HG03575 (cell line): ENCODE results near the gene RPS6KA2.
"Not testable (repeated sequence)": the region's sequence is repeated elsewhere in the genome, so short reads cannot be mapped to it uniquely, and the experiment has no call there.

Experiments
- ATAC-seq: cut with Tn5 transposase; IDR thresholded peaks from one replicate; pipeline ENCODE4 v1.9.1; 2021; ENCODE audit not compliant: unreplicated experiment, insufficient number of reproducible peaks, low FRiP score; ENCODE audit errors: extremely low read depth

The RPS6KA2 gene

GRCh38 chr6:166362427-166362826, 264.6 kb downstream of the RPS6KA2 start:
- not testable (repeated sequence) for ATAC-seq

- ATAC-seq: no peak
These were observed 266.0 kb downstream of the RPS6KA2 start for GRCh38 chr6:166361077-166361429.

DNA sequence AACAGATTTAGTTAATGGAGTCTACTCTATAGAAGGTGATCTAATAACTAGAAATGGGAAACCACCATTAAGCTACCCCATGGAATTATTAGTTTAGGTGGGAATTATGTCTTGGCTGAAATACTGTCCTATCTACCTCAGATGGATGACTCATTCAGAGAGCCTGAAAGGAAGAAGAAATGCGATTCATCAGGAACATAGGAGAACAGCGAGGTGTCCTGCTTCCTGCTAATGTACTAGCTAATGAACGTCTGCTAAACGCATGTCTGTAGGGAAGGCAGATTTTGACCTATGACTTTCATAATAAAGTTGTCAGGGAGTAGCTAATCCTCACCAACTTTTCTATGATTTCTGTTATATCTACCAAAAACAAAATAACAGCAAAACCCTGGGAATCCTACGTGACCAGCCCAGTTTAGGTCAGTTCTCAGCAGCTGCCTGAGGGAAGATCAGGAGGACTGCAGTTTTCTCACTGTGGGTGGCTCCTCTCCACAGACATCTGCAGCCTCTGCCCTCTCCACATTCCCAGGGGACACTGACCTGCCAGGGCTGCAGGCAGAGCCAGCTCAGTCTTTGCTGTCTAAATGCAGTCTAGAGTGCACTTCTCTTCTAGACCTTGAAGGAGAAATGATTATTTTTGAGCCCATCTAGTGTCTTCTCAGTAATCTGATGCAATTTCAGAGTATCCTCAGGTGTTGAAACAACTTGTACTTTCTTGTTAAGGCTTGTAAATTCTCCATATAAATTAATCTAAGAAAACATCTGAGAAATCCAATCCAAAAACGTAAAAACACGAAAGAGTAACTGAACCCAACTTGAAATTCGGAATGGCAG, 266.6 kb downstream of the RPS6KA2 start:
- no peak for ATAC-seq
